Measurements from ENCODE around the gene SLC35F6.

The SLC35F6 gene

GRCh38 chr2:26763019-26763418, 1.1 kb upstream of the SLC35F6 start:
- in situ Hi-C loops (cut with MboI; ENCODE audit: low sequenced_read_pairs, unreplicated experiment), result no loop called here
- no peak for TF ChIP-seq CTCF (IDR thresholded peaks at IDR 0.05; ENCODE audit: borderline replicate concordance, control extremely low read depth, extremely low read depth, insufficient read depth, missing control alignments)
- no peak for DNase-seq (ENCODE audit: low spot score)

GRCh38 chr2:26764906-26765305, 822 bp downstream of the SLC35F6 start:
- DNase-seq (ENCODE audit: low spot score), result no peak
- no peak for TF ChIP-seq CTCF (IDR thresholded peaks at IDR 0.05; ENCODE audit: borderline replicate concordance, control extremely low read depth, extremely low read depth, insufficient read depth, missing control alignments)
- in situ Hi-C loops (cut with MboI; ENCODE audit: low sequenced_read_pairs, unreplicated experiment), result no loop called here

DNA sequence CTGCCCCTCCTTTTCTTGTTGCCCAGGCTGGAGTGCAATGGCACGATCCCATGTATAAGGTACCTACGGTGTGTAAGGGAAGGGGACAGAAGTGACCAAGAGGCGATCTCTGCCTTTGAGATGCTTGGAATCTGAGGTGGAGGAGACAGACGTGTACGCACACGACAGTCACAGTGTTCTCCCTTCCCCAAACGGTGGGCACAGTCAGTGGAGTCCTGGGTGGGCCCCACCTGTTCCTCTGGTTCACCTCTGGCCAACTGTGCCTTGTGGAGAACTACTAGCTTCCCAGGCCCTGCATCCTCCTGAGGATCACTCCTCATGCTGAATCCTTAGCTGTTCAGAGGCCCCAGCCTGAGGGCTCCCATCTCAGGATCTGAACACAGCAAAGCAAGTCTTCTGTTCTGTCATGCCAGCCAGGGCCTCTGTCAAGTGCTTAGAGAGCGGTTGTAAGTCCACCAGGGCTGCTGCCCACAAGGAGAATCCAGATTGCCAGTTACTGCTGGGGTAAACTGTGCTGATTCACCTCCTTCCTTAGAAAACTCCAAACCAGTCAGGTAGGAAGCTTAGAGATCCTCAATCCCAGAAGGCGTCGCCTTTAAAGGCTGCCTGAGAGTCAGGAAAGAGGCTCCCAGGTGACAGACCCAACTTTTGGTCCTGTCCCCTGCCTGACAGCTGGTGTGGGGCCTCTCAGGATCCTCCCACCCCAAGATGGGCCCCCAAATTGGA, 1.6 kb downstream of the SLC35F6 start:
- in situ Hi-C loops (cut with MboI; ENCODE audit: low sequenced_read_pairs, unreplicated experiment), result no loop called here
- TF ChIP-seq CTCF (IDR thresholded peaks at IDR 0.05; ENCODE audit: borderline replicate concordance, control extremely low read depth, extremely low read depth, insufficient read depth, missing control alignments), result no peak
- no peak for DNase-seq (ENCODE audit: low spot score)

DNA sequence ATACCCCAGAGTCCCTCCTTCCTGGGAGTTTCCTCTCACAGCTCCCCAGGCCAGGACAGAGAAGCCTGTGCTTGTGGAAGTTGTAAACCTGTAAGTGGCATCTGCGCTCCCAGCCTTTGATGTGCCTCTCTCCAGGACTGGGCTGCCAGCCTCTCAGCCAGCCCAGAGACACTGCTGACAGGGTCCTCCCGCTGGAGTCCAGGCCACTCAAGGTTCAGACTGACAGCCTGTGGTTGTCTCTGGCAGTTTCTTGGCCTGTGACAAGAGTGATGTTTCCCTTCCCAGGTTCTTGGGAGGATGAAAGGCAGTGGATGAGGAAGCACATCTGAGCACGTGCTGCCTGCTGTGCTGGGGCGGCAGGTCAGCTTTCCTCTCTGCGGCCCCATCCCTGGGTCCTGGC, 3.0 kb downstream of the SLC35F6 start:
- in situ Hi-C loops (cut with MboI; ENCODE audit: low sequenced_read_pairs, unreplicated experiment), result no loop called here
- no peak for DNase-seq (ENCODE audit: low spot score)
- TF ChIP-seq CTCF (IDR thresholded peaks at IDR 0.05; ENCODE audit: borderline replicate concordance, control extremely low read depth, extremely low read depth, insufficient read depth, missing control alignments), result no peak

DNA sequence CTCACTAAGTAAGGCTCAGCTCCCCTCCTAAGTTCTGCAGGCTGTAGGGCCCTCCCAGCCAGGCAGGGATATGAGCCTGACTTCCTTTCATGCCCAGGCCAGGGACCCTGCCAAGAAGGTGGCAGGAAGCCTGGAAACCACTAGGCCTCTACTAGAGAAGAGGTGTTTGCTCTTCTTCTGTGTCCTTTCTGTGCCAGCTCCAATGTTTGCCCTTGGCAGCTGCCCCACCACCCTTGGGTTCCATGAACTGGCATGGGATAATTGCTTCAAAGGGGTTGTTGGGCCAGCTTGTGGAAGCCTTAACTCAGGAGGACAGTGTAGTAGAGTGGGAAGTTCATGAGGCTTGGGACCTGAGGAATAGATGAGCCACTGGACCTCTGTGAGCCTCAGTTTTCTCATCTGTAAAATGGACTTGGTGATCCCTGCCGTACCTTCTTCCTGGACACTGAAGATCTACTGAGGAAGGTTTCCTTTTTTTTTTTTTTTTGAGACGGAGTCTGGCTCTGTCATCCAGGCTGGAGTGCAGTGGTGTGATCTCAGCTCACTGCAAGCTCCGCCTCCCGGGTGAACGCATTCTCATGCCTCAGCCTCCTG, 3.9 kb downstream of the SLC35F6 start:
- DNase-seq (ENCODE audit: low spot score), result no peak
- in situ Hi-C loops (cut with MboI; ENCODE audit: low sequenced_read_pairs, unreplicated experiment), result no loop called here

GRCh38 chr2:26768759-26769088, 4.6 kb downstream of the SLC35F6 start:
- in situ Hi-C loops (cut with MboI; ENCODE audit: low sequenced_read_pairs, unreplicated experiment), result no loop called here
- TF ChIP-seq CTCF (IDR thresholded peaks at IDR 0.05; ENCODE audit: borderline replicate concordance, control extremely low read depth, extremely low read depth, insufficient read depth, missing control alignments), result no peak
- no peak for DNase-seq (ENCODE audit: low spot score)

More for the DNA sequence above, 3.9 kb downstream of the SLC35F6 start:
- no peak for TF ChIP-seq CTCF (IDR thresholded peaks at IDR 0.05; ENCODE audit: borderline replicate concordance, control extremely low read depth, extremely low read depth, insufficient read depth, missing control alignments)
